Hematopoietic multipotent progenitor cell treated with erythropoietin and hydrocortisone succinate and interleukin-3 and kit ligand, for 4 days (in vitro differentiated cells): ENCODE results near the gene TOR1AIP1.

ENCODE experiments used
- DNase-seq: peaks from one replicate; pipeline ENCODE4 v3.0.0-alpha.2; 2015

TOR1AIP1 gene

GRCh38 chr1:179881642-179882252 lies 338 bp upstream of the TOR1AIP1 start:
- peak; percentile 90 for DNase-seq

GRCh38 chr1:179883040-179883744 lies 1.1 kb downstream of the TOR1AIP1 start:
- DNase-seq = no peak

- DNase-seq = peak; percentile 21
These were observed 1.7 kb downstream of the TOR1AIP1 start for GRCh38 chr1:179883745-179884138.

GRCh38 chr1:179888071-179888470 lies 6.0 kb downstream of the TOR1AIP1 start:
- peak; percentile 36 for DNase-seq

- DNase-seq = peak; percentile 24
These were observed 7.5 kb downstream of the TOR1AIP1 start for GRCh38 chr1:179889589-179889988.

GRCh38 chr1:179910934-179911333 lies 28.8 kb downstream of the TOR1AIP1 start:
- peak; percentile 67 for DNase-seq

- no peak for DNase-seq
These were observed 29.7 kb downstream of the TOR1AIP1 start for GRCh38 chr1:179911812-179912211.

GRCh38 chr1:179917601-179918429 lies 35.7 kb downstream of the TOR1AIP1 start:
- DNase-seq = no peak

- no peak for DNase-seq
These were observed 39.4 kb downstream of the TOR1AIP1 start for GRCh38 chr1:179921472-179921871.

GRCh38 chr1:179921981-179922872 lies 40.1 kb downstream of the TOR1AIP1 start:
- no peak for DNase-seq

- peak; percentile 17 for DNase-seq
These were observed 40.9 kb downstream of the TOR1AIP1 start for GRCh38 chr1:179923029-179923428.

GRCh38 chr1:179924268-179924667 lies 42.2 kb downstream of the TOR1AIP1 start:
- DNase-seq = no peak

GRCh38 chr1:179925302-179925701 lies 43.2 kb downstream of the TOR1AIP1 start:
- DNase-seq = no peak

- DNase-seq = no peak
These were observed 44.1 kb downstream of the TOR1AIP1 start for GRCh38 chr1:179925922-179926849.

GRCh38 chr1:179926850-179927205 lies 44.7 kb downstream of the TOR1AIP1 start:
- no peak for DNase-seq

- DNase-seq = no peak
These were observed 48.1 kb downstream of the TOR1AIP1 start for GRCh38 chr1:179929955-179930798.

- DNase-seq = no peak
These were observed 48.8 kb downstream of the TOR1AIP1 start for GRCh38 chr1:179930867-179931266.

GRCh38 chr1:179933219-179933618 lies 51.1 kb downstream of the TOR1AIP1 start:
- no peak for DNase-seq

- peak; percentile 22 for DNase-seq
These were observed 53.9 kb downstream of the TOR1AIP1 start for GRCh38 chr1:179935909-179936496.

- no peak for DNase-seq
These were observed 55.7 kb downstream of the TOR1AIP1 start for GRCh38 chr1:179937668-179938254.
